ENCODE data around the gene MLLT3. TPM values are rescaled to one million over a fixed set of nuclear protein-coding genes. Genes with fewer than 3 reads are reported as not detected.

Gene MLLT3
- total and polyA plus RNA-seq, 2 donors (not counting 1 experiment from before 2014, with no cell fraction given), result 37.3 to 43.8 TPM

DNA sequence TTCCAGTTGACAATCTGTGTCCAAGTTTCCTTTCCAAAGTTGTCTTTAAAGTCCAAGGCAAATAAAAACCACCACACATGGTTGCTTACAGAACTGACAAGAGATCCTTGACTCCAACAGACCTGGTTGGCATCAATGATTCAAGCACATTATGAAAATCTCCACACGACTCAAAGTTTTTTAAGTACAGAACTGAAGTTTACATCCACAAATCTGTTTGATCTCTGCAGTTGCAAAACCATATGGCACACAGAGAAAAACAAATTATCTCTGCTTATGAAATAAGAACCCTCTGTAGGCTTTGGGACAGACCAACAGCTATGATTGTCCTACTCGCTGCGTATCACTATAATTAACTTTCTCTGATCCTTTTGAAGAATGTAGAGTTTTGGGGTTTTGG lies 60.8 kb downstream of the MLLT3 start:
- peaks cover 8% of the 10 kb centered on the region for H3K79me2 ChIP-seq (ENCODE audit: control insufficient read depth, insufficient read depth, low read length)
- H3K4me2 ChIP-seq (ENCODE audit: extremely low read depth, insufficient read depth, low read length), result no peak overlapping the region
- no peak for TF ChIP-seq CTCF (conservative IDR thresholded peaks at IDR 0.05 in 1 of 2, IDR thresholded peaks at IDR 0.05 in 1 of 2; ENCODE audit: low read depth in 1 of 2, low read length in 2 of 2)
- no peak for TF ChIP-seq EZH2 (IDR thresholded peaks at IDR 0.05; ENCODE audit: low read length, missing control alignments)
- peak in 1 of 2 donors; percentile 43 for DNase-seq (ENCODE audit: low read depth in 2 of 2)
- no peaks in the 10 kb centered on the region for H3K36me3 ChIP-seq (ENCODE audit: control insufficient read depth, insufficient read depth, low read length)
- H3K9me3 ChIP-seq (ENCODE audit: control insufficient read depth, insufficient read depth, low read depth, low read length), result no peaks in the 10 kb centered on the region
- peaks cover 17% of the 10 kb centered on the region for H3K4me1 ChIP-seq (ENCODE audit: control insufficient read depth, extremely low read depth, insufficient read depth, low read length)
- no peaks in the 10 kb centered on the region for H3K27me3 ChIP-seq (ENCODE audit: control insufficient read depth, insufficient read depth, low read length)
- H3K27ac ChIP-seq (ENCODE audit: insufficient read depth, low read length), result no peak overlapping the region
- no peak overlapping the region for H2AFZ ChIP-seq (ENCODE audit: low read length)
- H3K4me3 ChIP-seq (replicated peaks in 1 of 4; ENCODE audit: control extremely low read depth in 1 of 4, insufficient read depth in 1 of 4, low read depth in 3 of 4, low read length in 4 of 4), result no peak overlapping the region
- H3K9ac ChIP-seq (ENCODE audit: insufficient read depth, low read length), result no peak overlapping the region
- no peaks in the 10 kb centered on the region for H4K20me1 ChIP-seq (ENCODE audit: control insufficient read depth, extremely low read depth, insufficient read depth, low read length)

DNA sequence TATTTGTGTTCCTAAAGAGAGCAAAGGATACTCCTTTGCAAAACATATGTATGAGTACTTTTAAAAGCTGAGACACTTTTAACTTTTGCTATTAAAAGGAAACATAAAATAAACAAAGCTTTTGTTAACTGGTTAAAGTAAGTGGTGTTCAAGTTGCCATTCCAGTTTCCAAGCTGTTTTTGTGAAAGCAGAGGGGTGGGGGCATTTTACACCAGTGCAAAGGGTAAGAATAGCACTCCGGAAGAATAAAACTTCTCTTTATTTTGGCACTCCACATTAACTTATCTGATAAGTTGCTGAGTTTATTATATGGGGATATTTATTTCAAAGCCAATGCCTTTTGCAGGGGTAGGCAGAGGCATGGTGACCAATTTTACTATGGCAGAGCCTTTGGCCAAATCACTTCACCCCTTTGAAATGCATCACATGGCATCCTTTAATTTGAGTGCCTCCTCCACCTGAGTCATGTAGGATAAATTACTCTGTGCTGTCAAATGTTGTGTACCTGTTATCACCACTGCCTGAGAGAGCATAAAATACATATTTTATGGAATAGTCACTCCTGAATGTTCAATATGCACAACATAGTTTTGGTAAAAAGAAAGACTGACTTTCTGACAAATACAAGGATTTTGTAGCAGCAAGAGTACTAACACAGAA lies 62.9 kb downstream of the MLLT3 start:
- H3K27ac ChIP-seq (ENCODE audit: insufficient read depth, low read length), result peak overlapping the region; percentile 68
- H3K27me3 ChIP-seq (ENCODE audit: control insufficient read depth, insufficient read depth, low read length), result no peaks in the 10 kb centered on the region
- no peaks in the 10 kb centered on the region for H3K36me3 ChIP-seq (ENCODE audit: control insufficient read depth, insufficient read depth, low read length)
- TF ChIP-seq CTCF (conservative IDR thresholded peaks at IDR 0.05 in 1 of 2, IDR thresholded peaks at IDR 0.05 in 1 of 2; ENCODE audit: low read depth in 1 of 2, low read length in 2 of 2), result no peak
- TF ChIP-seq EZH2 (IDR thresholded peaks at IDR 0.05; ENCODE audit: low read length, missing control alignments), result no peak
- H3K4me3 ChIP-seq (replicated peaks in 1 of 4; ENCODE audit: control extremely low read depth in 1 of 4, insufficient read depth in 1 of 4, low read depth in 3 of 4, low read length in 4 of 4), result no peak overlapping the region
- peaks cover 17% of the 10 kb centered on the region for H3K4me1 ChIP-seq (ENCODE audit: control insufficient read depth, extremely low read depth, insufficient read depth, low read length)
- H2AFZ ChIP-seq (ENCODE audit: low read length), result no peak overlapping the region
- H4K20me1 ChIP-seq (ENCODE audit: control insufficient read depth, extremely low read depth, insufficient read depth, low read length), result no peaks in the 10 kb centered on the region
- peak overlapping the region; percentile 53 for H3K4me2 ChIP-seq (ENCODE audit: extremely low read depth, insufficient read depth, low read length)
- no peak overlapping the region for H3K9ac ChIP-seq (ENCODE audit: insufficient read depth, low read length)
- peaks cover 5% of the 10 kb centered on the region for H3K79me2 ChIP-seq (ENCODE audit: control insufficient read depth, insufficient read depth, low read length)
- peak in 1 of 2 donors; percentile 43 for DNase-seq (ENCODE audit: low read depth in 2 of 2)
- H3K9me3 ChIP-seq (ENCODE audit: control insufficient read depth, insufficient read depth, low read depth, low read length), result no peaks in the 10 kb centered on the region

- Histone ChIP-seq H3K36me3 (ENCODE audit: control insufficient read depth, insufficient read depth, low read length) (no peaks in the 10 kb centered on the region), H3K4me2 (ENCODE audit: extremely low read depth, insufficient read depth, low read length) (peak overlapping the region; percentile 53), H3K9ac (ENCODE audit: insufficient read depth, low read length) (no peak overlapping the region), H3K27ac (ENCODE audit: insufficient read depth, low read length) (peak overlapping the region; percentile 68), H3K4me1 (ENCODE audit: control insufficient read depth, extremely low read depth, insufficient read depth, low read length) (peaks cover 14% of the 10 kb centered on the region), H3K79me2 (ENCODE audit: control insufficient read depth, insufficient read depth, low read length) (peaks cover 5% of the 10 kb centered on the region), H3K4me3 (replicated peaks in 1 of 4; ENCODE audit: control extremely low read depth in 1 of 4, insufficient read depth in 1 of 4, low read depth in 3 of 4, low read length in 4 of 4) (no peak overlapping the region), H3K9me3 (ENCODE audit: control insufficient read depth, insufficient read depth, low read depth, low read length) (no peaks in the 10 kb centered on the region), H3K27me3 (ENCODE audit: control insufficient read depth, insufficient read depth, low read length) (no peaks in the 10 kb centered on the region), H4K20me1 (ENCODE audit: control insufficient read depth, extremely low read depth, insufficient read depth, low read length) (no peaks in the 10 kb centered on the region), H2AFZ (ENCODE audit: low read length) (no peak overlapping the region)
- peak; percentile 85 to 87 for DNase-seq (ENCODE audit: low read depth in 2 of 2)
- no peak for TF ChIP-seq EZH2 (IDR thresholded peaks at IDR 0.05; ENCODE audit: low read length, missing control alignments)
- no peak for TF ChIP-seq CTCF (conservative IDR thresholded peaks at IDR 0.05 in 1 of 2, IDR thresholded peaks at IDR 0.05 in 1 of 2; ENCODE audit: low read depth in 1 of 2, low read length in 2 of 2)
Observed at GRCh38 chr9:20558566-20559016, 63.7 kb downstream of the MLLT3 start.
